HepG2 (cell line): ENCODE results near the gene TMEM220. TPM values are rescaled to one million over a fixed set of nuclear protein-coding genes. Genes with fewer than 3 reads are reported as not detected.

Source experiments
- ARID3A ChIP-seq: IDR thresholded peaks from 2 replicates; pipeline ENCODE4 v1.6.1; 2012; ENCODE audit warnings: low read depth, low read length, improper control_type of control experiment
- BHLHE40 ChIP-seq: IDR thresholded peaks from 2 replicates; pipeline ENCODE4 v1.6.1; 2011; ENCODE audit warnings: low read length, improper control_type of control experiment
- CHD4 ChIP-seq: fragments of 200-600 bp; sonication (generic); IDR thresholded peaks from 2 replicates; pipeline ENCODE4 v1.7.0; 2017; ENCODE audit warnings: mild to moderate bottlenecking, low read length, borderline replicate concordance
- EED ChIP-seq: sonication (generic); formaldehyde crosslinking; IDR thresholded peaks from 2 replicates; pipeline ENCODE4 v1.5.0; 2020; ENCODE audit warnings: mild to moderate bottlenecking, missing genetic modification reagents
- GABPA ChIP-seq, 2 experiments: IDR thresholded peaks; 2 replicates each; pipeline ENCODE4 v1.6.1; 2011 to 2016; ENCODE audit warnings: low read depth in 2 of 2, low read length in 1 of 2, missing biosample characterization in 1 of 2, missing genetic modification characterization in 1 of 2
- HIC2 ChIP-seq: sonication (generic); formaldehyde crosslinking; IDR thresholded peaks from 2 replicates; pipeline ENCODE4 v1.9.0; 2022; ENCODE audit warnings: low read depth, missing genetic modification reagents
- KDM5B ChIP-seq: sonication (generic); formaldehyde crosslinking; IDR thresholded peaks from 2 replicates; pipeline ENCODE4 v1.4.0; 2020; ENCODE audit warnings: missing genetic modification reagents, mild to moderate bottlenecking, borderline replicate concordance
- TCF7L2 ChIP-seq: IDR thresholded peaks from 2 replicates; pipeline ENCODE4 v1.6.1; 2011; ENCODE audit warnings: mild to moderate bottlenecking, low read depth, low read length, moderate library complexity
- ZNF253 ChIP-seq: sonication (generic); formaldehyde crosslinking; IDR thresholded peaks from 2 replicates; pipeline ENCODE4 v1.8.0; 2022; ENCODE audit warnings: mild to moderate bottlenecking, missing genetic modification reagents, borderline replicate concordance
- ZNF589 ChIP-seq: sonication (generic); formaldehyde crosslinking; conservative IDR thresholded peaks from 2 replicates; pipeline ENCODE4 v1.8.0; 2022; ENCODE audit warnings: mild to moderate bottlenecking, moderate library complexity, missing genetic modification reagents
- ZNF605 ChIP-seq: sonication (generic); formaldehyde crosslinking; IDR thresholded peaks from 2 replicates; pipeline ENCODE4 v1.8.0; 2022; ENCODE audit warnings: mild to moderate bottlenecking, missing genetic modification reagents
- ZNF781 ChIP-seq: sonication (generic); formaldehyde crosslinking; IDR thresholded peaks from 2 replicates; pipeline ENCODE4 v1.5.1; 2020; ENCODE audit warnings: borderline replicate concordance, mild to moderate bottlenecking, missing genetic modification reagents; ENCODE audit errors: not compliant biosample characterization
- polyA plus RNA-seq, 8 experiments: library from polyadenylated mRNA; depleted of rRNA in 3 of 8; stranded (reverse) in 7 of 8; unstranded in 1 of 8; fragments of >200 nt; fragmentation: Illumina TruSeq in 4 of 8; extraction: Trizol in 4 of 8; gene quantifications; 2 replicates each; pipeline versions ENCODE4 v1.2.1 to v1.2.3, GENCODE V29; 2011 to 2016; ENCODE audit warnings: low read depth in 4 of 8, missing spikeins in 1 of 8, mixed read lengths in 1 of 8; ENCODE audit not compliant: insufficient read depth in 1 of 8
- total RNA-seq, 5 experiments: library from RNA; depleted of rRNA; stranded (reverse); fragments of >200 nt; fragmentation: Illumina TruSeq; extraction: Trizol; gene quantifications; 2 replicates each; pipeline ENCODE4 v1.2.3, GENCODE V29; 2016; ENCODE audit warnings: low read depth in 1 of 5
- TF ChIP-seq, protein P1 (sequence below): sonication (generic); formaldehyde crosslinking; IDR thresholded peaks from 2 replicates; pipeline ENCODE4 v1.8.1; 2023; ENCODE audit warnings: mild to moderate bottlenecking, missing genetic modification reagents
- TF ChIP-seq, protein P2 (sequence below): sonication (generic); formaldehyde crosslinking; IDR thresholded peaks from 2 replicates; pipeline ENCODE4 v1.5.1; 2020; ENCODE audit warnings: mild to moderate bottlenecking, missing genetic modification reagents, moderate library complexity
- TF ChIP-seq, protein P3 (sequence below): sonication (generic); formaldehyde crosslinking; IDR thresholded peaks from 2 replicates; pipeline ENCODE4 v1.4.0; 2020; ENCODE audit warnings: low read depth, mild to moderate bottlenecking, missing genetic modification reagents

Gene TMEM220
- total and polyA plus RNA-seq, 2 of the 13 experiments (the other 11 are each of a cell fraction or from before 2014, with no cell fraction given), result 1.3 to 2.2 TPM

DNA sequence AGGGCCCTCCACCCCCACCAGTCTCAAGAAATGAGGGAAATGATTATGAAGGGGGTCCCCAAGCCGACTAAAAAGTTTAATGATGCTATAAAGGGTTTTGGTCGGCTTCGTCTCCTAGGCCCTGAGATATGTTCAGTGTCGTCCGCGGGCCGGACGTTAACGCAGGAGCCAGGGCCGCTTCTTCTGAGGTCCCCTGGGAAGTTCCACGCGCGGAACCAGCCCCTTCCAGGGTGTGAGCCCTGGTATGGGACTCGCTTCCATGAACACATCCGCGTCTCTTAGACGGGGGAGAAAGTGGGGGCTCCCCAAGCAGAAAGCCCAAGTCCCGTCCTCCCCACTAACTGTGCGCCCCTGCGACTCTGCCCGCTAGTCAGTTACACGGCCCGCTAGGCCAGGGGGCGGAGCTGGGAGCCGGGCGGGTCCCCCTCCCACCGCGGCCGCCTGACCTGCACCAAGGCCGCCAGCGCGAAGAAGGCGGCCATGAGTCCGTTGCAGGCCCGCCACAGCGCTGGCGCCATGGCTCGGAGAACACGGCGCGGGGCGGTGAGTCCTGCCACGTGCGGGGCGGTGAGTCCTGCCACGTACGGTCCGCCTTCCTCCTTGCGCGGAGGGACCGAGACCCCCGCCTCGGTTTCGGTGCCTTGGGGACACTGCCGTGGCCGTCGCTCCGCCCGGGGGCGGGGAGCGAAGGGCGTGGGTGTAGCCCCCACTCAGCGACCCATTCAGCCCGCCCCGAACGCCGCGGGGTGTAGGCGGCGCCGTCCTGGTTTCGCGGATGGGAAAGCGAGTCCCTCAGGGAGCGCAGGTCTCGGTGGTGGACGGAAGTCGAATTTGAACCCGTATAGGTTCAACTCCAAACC is at the start of gene TMEM220 (continued):
- TF ChIP-seq, protein P1, sequence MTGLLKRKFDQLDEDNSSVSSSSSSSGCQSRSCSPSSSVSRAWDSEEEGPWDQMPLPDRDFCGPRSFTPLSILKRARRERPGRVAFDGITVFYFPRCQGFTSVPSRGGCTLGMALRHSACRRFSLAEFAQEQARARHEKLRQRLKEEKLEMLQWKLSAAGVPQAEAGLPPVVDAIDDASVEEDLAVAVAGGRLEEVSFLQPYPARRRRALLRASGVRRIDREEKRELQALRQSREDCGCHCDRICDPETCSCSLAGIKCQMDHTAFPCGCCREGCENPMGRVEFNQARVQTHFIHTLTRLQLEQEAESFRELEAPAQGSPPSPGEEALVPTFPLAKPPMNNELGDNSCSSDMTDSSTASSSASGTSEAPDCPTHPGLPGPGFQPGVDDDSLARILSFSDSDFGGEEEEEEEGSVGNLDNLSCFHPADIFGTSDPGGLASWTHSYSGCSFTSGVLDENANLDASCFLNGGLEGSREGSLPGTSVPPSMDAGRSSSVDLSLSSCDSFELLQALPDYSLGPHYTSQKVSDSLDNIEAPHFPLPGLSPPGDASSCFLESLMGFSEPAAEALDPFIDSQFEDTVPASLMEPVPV (CRISPR knock-in tag), result peak; percentile 63; the same call in 1 of the 2 replicates
- TF ChIP-seq TCF7L2, result no peak
- TF ChIP-seq CHD4, result no peak
- TF ChIP-seq EED (CRISPR knock-in tag), result peak; percentile 33; the same call in 1 of the 2 replicates
- TF ChIP-seq ZNF605 (CRISPR knock-in tag), result peak; percentile 42; the same call in 1 of the 2 replicates
- TF ChIP-seq, protein P2, sequence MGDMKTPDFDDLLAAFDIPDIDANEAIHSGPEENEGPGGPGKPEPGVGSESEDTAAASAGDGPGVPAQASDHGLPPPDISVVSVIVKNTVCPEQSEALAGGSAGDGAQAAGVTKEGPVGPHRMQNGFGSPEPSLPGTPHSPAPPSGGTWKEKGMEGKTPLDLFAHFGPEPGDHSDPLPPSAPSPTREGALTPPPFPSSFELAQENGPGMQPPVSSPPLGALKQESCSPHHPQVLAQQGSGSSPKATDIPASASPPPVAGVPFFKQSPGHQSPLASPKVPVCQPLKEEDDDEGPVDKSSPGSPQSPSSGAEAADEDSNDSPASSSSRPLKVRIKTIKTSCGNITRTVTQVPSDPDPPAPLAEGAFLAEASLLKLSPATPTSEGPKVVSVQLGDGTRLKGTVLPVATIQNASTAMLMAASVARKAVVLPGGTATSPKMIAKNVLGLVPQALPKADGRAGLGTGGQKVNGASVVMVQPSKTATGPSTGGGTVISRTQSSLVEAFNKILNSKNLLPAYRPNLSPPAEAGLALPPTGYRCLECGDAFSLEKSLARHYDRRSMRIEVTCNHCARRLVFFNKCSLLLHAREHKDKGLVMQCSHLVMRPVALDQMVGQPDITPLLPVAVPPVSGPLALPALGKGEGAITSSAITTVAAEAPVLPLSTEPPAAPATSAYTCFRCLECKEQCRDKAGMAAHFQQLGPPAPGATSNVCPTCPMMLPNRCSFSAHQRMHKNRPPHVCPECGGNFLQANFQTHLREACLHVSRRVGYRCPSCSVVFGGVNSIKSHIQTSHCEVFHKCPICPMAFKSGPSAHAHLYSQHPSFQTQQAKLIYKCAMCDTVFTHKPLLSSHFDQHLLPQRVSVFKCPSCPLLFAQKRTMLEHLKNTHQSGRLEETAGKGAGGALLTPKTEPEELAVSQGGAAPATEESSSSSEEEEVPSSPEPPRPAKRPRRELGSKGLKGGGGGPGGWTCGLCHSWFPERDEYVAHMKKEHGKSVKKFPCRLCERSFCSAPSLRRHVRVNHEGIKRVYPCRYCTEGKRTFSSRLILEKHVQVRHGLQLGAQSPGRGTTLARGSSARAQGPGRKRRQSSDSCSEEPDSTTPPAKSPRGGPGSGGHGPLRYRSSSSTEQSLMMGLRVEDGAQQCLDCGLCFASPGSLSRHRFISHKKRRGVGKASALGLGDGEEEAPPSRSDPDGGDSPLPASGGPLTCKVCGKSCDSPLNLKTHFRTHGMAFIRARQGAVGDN (CRISPR knock-in tag), result peak; percentile 96
- peak; percentile 42; the same call in 1 of the 2 replicates for TF ChIP-seq BHLHE40
- TF ChIP-seq ZNF781 (CRISPR knock-in tag), result no peak
- peak; percentile 89 for TF ChIP-seq ZNF589 (CRISPR knock-in tag)
- TF ChIP-seq GABPA (IDR thresholded peaks at IDR 0.05; ENCODE audit: low read depth, low read length), result no peak
- no peak for TF ChIP-seq GABPA (CRISPR knock-in tag; IDR thresholded peaks at IDR 0.05; ENCODE audit: low read depth)
- TF ChIP-seq, protein P3, sequence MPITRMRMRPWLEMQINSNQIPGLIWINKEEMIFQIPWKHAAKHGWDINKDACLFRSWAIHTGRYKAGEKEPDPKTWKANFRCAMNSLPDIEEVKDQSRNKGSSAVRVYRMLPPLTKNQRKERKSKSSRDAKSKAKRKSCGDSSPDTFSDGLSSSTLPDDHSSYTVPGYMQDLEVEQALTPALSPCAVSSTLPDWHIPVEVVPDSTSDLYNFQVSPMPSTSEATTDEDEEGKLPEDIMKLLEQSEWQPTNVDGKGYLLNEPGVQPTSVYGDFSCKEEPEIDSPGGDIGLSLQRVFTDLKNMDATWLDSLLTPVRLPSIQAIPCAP (CRISPR knock-in tag), result no peak
- TF ChIP-seq ZNF253 (CRISPR knock-in tag), result no peak
- no peak for TF ChIP-seq HIC2 (CRISPR knock-in tag)
- no peak for TF ChIP-seq ARID3A
- TF ChIP-seq KDM5B (CRISPR knock-in tag), result peak; percentile 92; the same call in 1 of the 2 replicates
